GM21447 (cell line): ENCODE data around the gene CIB1.
"Not testable (repeated sequence)": the region's sequence is repeated elsewhere in the genome, so short reads cannot be mapped to it uniquely, and the experiment has no call there.

Source experiments
- ATAC-seq: cut with Tn5 transposase; IDR thresholded peaks from one replicate; pipeline ENCODE4 v1.9.1; 2021; ENCODE audit not compliant: unreplicated experiment

Gene CIB1

DNA sequence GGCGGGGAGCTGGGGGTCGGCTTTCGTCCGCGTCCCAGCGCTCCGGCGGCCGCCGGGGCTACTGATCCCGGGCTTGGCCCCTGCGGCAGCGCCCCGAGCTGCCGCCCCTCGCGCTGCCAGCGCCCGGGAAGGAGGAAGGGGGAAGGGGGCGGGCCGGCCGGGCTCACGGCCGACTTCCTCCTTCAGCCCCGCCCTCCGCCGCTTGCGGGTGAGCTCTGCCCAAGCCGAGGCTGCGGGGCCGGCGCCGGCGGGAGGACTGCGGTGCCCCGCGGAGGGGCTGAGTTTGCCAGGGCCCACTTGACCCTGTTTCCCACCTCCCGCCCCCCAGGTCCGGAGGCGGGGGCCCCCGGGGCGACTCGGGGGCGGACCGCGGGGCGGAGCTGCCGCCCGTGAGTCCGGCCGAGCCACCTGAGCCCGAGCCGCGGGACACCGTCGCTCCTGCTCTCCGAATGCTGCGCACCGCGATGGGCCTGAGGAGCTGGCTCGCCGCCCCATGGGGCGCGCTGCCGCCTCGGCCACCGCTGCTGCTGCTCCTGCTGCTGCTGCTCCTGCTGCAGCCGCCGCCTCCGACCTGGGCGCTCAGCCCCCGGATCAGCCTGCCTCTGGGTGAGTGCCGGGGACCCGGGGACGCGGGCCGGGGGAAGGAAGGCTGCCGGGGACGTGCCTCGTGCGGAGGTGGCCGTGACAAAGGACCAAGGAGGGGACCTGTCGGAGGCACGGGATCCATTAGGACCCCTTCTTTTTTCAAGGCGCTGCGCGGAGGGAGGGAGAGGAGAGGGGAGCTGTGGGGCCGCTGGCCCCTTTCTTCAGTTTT is 32.4 kb downstream of the CIB1 start, which contains the start of gene SEMA4B:
SEMA4B (plus strand) TSS at position 201 of the 814 bp plus-strand sequence; CDS start at position 450, 249 bp downstream.
- ATAC-seq, result peak; percentile 86

DNA sequence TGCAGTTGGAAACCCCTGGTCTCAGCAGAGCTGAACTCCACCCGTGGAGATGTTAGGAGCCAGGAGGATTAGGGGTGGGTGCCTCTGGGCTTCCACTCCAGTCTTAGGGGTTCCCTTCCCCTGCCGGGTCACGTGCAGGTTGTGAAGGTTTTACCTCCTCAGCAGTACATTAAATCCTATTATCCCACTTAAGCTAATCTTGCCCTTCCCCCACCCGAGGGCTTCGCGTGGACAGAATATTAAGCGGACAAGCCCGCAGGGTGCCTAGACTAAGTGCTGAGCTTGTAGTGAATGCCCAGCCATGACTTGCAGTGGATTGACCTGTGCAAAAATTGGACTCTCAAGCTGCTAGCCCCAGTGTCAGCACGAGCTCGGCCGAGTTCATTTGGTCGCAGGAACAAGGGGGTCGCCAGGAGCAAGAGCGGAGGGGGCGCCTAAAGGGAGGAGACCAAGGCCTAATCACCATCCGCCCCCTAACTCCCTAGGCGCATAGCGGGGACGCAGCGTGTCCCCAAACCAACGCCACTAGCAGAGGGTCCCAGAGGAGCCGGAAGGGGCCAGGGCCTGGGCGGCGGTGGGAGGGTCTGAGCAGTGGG is 33.1 kb downstream of the CIB1 start:
- peak; percentile 6 for ATAC-seq

- no peak for ATAC-seq
Measured at GRCh38 chr15:90194655-90195054, 39.1 kb downstream of the CIB1 start.

DNA sequence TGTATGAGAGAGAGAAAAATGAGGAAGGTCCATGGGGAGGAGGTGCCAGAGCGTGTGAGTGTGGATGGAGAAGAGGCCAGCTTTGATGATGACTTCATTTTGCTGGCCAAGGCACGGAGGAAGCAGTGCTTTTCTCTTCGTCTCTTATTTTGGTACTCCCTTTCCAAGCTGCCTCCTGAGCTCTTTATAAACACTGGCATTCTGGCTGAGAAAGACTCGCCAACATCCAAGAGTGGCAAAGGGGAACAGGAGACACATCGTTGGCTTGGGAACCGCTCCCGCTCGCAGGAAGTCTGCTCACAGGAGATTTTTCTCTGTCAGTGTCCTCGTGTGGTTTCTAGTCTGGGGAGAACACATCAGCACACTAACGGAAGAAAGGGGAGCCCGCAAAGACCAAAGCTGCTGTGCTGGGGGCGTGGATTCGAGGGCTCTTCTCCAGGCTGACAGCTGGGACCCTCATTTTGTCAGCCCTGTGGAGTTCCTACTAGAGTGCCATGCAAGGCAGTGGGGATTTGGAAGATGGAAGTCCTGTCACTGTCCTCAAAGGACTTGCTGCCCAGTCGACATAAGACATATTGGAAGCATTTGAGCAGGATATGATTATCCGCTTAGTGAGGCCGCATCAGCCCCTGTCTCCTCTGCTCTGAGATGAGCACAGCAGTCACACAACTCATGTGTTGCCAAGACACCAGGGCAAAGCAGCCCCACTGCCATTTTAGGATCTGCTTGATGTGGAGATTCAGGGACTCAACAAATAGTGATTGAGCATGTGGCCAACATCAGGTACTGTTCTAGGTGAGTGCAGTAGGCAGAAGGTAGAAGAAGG is 40.6 kb downstream of the CIB1 start:
- no peak for ATAC-seq

DNA sequence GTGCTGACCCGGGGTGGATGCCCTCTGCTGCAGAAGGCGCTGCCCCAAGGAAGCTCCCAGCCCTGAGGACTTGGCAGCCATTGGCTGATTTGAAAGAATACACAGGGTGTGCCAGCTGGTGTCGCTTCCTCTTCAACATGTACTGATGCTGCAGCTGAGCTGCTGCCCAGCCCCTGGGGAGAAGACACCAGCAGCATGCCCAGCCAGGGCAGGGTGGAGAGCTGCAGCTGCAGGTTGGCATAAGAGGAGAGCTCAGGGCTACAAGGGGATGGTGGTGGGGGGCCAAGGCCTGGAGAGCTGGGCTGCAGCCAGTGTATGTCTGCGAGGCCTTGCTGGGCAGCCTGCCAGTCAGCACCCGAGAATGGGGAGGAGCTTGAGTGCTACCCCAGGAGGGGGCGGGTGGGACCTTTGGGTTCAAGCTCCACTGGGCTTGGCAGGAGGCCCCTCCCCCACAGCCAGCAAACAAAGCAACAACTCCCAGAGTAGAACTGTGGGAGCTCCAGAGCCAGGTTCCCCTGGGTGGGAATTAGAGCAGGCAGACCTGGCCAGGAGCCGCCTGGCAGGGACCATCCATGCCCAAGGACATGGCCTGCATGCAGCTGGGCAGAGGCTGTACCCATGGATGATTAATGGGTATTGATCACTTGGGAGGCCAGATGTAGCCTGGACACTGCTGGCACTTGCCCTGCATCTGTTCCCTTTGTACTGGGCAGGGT is 41.8 kb downstream of the CIB1 start:
- peak; percentile 71 for ATAC-seq

DNA sequence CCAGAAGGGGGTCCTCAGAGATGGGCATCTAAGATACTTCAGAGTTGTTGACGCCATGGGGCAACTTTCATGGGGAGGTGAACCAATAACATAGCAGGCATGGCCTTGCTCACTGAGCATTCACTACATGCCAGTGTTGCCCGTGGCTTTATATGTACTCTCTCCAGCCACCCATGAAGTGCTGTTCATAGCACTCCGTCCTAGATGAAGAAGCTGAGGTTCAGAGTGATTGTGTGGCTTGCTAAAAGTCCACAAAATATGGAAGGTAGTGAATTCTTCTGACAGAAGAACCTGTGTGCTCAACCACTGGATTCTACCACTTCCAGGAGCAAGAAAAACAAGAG is 42.4 kb downstream of the CIB1 start:
- ATAC-seq, result peak; percentile 15

DNA sequence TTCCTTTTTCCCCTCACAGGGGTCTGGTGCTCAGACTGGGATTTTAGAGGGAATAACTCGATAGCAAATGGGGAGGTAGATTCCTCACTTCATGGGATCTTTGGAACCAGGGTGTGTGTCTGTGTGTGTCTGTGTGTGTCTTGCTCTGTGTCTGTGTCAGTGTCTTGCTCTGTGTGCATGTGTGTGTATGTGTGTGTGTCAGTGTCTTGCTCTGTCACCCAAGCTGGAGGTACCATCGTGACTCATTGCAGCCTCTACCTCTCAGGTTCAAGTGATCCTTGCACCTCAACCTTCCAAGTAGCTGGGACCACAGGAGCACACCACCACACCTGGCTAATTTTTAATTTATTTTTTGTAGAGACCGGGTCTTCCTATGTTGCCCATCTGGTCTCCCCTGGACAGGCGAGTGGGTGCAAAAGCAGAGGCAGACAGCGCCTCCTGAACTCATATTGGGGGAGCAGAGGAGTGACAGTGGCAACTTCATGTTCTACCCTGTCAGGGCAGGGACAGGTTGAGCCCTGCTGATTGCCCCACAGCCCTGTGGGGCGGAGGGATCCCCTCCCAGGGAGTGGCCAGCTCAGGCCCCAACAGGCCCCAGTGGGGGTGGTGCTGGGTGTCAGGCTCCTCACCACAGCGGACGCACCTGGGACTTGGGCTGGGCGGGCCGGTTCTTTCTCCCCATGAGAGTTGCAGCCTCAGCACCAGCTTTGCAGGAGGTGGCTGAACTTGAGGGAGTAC is 43.0 kb downstream of the CIB1 start:
- peak; percentile 45 for ATAC-seq

DNA sequence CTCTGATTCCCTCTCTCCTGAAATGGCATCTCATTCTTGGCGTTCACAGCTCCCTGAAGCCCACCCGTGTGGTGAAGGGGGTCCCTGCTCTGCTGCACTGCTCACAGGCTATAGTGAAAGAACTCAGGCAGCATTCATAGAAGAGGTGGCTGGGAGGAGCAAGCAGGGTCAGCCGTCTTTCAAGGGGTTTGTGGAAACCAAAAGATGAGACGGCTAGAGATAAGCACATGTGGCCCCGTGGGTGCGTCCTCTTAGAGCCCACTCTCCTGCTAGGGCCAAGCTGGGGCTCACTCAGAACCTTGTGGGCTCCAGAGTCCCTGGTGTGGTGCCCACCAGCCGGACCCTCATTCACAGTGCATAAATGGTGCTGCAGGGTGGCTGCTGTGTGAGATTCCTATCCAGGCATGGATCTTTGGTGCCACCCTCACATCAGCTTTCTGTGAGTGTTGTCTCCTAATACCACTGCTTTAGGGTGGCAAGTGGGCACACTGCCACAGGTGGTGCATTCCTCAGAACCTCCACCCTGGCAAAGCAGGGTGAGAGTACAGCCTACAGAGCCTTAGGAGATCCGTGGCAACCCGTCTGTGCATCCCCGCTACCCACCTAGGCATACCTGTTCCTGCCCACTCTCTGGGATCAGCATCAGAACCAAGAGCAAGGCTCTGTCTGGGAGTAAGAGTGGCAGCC is 43.8 kb downstream of the CIB1 start:
- ATAC-seq, result no peak

GRCh38 chr15:90188914-90189748 is 44.6 kb downstream of the CIB1 start:
- no peak for ATAC-seq

DNA sequence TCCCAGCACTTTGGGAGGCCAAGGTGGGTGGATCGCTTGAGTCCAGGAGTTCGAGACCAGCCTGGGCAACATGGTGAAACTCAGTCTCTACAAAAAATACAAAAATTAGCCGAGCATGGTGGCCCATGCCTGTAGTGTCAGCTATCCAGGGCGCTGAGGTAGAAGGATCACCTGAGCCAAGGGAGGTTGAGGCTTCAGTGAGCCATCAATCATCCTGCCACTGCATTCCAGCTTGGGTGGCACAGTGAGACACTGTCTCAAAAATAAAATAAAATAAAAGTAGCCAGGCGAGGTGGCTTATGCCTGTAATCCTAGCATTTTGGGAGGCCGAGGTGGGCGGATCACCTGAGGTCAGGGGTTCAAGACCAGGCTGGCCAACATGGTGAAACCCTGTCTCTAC is 45.7 kb downstream of the CIB1 start:
- not testable (repeated sequence) for ATAC-seq

GRCh38 chr15:90187257-90187868 is 46.4 kb downstream of the CIB1 start:
- ATAC-seq, result no peak

- peak; percentile 57 for ATAC-seq
Measured at GRCh38 chr15:90184786-90185704, 48.7 kb downstream of the CIB1 start.

DNA sequence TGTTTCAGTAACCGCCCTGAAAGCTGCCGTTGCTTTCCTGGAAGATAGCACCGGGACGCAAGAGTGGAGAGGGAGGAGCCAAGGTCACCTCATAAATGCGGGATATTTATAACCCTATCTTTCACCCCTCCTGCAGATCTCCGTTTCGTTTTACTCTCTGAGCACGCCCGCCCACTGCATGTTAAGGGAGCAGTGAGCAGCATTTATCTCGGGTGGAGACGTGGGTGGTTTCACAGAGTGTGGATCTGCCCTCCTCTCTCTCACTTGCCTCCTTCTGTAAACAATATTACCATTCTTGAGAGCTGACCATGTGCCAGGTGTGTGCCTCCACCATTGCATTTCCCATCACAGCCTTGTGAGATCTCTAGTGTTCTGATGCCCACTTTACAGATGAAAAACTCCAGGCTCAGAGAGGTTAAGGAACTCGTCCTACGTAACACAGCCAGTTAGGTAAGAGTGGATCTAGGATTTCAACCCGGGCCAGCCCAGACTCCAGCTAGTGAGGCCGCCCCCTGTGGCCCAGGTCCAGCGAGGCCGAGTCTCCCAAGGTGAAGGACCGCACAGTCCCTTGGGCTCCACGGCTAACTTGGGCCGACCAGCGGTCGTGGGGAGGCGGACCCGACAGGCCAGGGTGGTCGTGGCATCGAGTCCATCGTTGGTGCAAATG is 49.5 kb downstream of the CIB1 start:
- ATAC-seq, result peak; percentile 46

- no peak for ATAC-seq
Measured at GRCh38 chr15:90181776-90182175, 52.0 kb downstream of the CIB1 start.
